ENCODE results near the gene CRIP3. TPM values are rescaled to one million over a fixed set of nuclear protein-coding genes. Genes with fewer than 3 reads are reported as not detected.

CRIP3 gene
- total and polyA plus RNA-seq, 2 of the 13 experiments (the other 11 are each of a cell fraction or from before 2014, with no cell fraction given): 6.3 to 9.3 TPM

GRCh38 chr6:43274916-43275597 is 33.6 kb downstream of the CRIP3 start (continued):
- TF ChIP-seq MBNL3 (CRISPR knock-in tag; conservative IDR thresholded peaks at IDR 0.05): no peak
- TF ChIP-seq REPIN1 (CRISPR knock-in tag; IDR thresholded peaks at IDR 0.05; ENCODE audit: borderline replicate concordance, low read depth): peak; percentile 20; the same call in 1 of the 2 replicates
- TF ChIP-seq SALL1 (CRISPR knock-in tag; IDR thresholded peaks at IDR 0.05): peak; percentile 92
- TF ChIP-seq MEIS2 (CRISPR knock-in tag; IDR thresholded peaks at IDR 0.05): peak; percentile 84
- no peak for TF ChIP-seq ZNF180 (CRISPR knock-in tag; IDR thresholded peaks at IDR 0.05; ENCODE audit: borderline replicate concordance, low read depth)
- TF ChIP-seq KLF13 (CRISPR knock-in tag; IDR thresholded peaks at IDR 0.05): no peak
- TF ChIP-seq CREB3 (CRISPR knock-in tag; IDR thresholded peaks at IDR 0.05): no peak
- no peak for TF ChIP-seq CREM (IDR thresholded peaks at IDR 0.05)
- no peak for TF ChIP-seq CREM (CRISPR knock-in tag; IDR thresholded peaks at IDR 0.05)
- TF ChIP-seq ZNF883 (CRISPR knock-in tag; IDR thresholded peaks at IDR 0.05; ENCODE audit: not compliant biosample characterization): peak; percentile 81
- TF ChIP-seq U2AF1 (optimal IDR thresholded peaks at IDR 0.05; ENCODE audit: low read depth, low read length): no peak
- TF ChIP-seq ZBTB1 (CRISPR knock-in tag; IDR thresholded peaks at IDR 0.05; ENCODE audit: borderline replicate concordance): no peak
- TF ChIP-seq, protein P1, sequence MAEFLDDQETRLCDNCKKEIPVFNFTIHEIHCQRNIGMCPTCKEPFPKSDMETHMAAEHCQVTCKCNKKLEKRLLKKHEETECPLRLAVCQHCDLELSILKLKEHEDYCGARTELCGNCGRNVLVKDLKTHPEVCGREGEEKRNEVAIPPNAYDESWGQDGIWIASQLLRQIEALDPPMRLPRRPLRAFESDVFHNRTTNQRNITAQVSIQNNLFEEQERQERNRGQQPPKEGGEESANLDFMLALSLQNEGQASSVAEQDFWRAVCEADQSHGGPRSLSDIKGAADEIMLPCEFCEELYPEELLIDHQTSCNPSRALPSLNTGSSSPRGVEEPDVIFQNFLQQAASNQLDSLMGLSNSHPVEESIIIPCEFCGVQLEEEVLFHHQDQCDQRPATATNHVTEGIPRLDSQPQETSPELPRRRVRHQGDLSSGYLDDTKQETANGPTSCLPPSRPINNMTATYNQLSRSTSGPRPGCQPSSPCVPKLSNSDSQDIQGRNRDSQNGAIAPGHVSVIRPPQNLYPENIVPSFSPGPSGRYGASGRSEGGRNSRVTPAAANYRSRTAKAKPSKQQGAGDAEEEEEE (CRISPR knock-in tag; IDR thresholded peaks at IDR 0.05; ENCODE audit: borderline replicate concordance): peak; percentile 75; the same call in 1 of the 2 replicates
- 0 out of 2 replicates have a peak, but pooled peaks have one; percentile 48 for TF ChIP-seq SMAD3 (CRISPR knock-in tag; IDR thresholded peaks at IDR 0.05)
- no peak for TF ChIP-seq ZNF33A (CRISPR knock-in tag; IDR thresholded peaks at IDR 0.05; ENCODE audit: borderline replicate concordance)
- TF ChIP-seq ZNF615 (CRISPR knock-in tag; IDR thresholded peaks at IDR 0.05; ENCODE audit: borderline replicate concordance): no peak
- 0 out of 2 replicates have a peak, but pooled peaks have one; percentile 60 for TF ChIP-seq AHR (CRISPR knock-in tag; IDR thresholded peaks at IDR 0.05)
- TF ChIP-seq, protein P2, sequence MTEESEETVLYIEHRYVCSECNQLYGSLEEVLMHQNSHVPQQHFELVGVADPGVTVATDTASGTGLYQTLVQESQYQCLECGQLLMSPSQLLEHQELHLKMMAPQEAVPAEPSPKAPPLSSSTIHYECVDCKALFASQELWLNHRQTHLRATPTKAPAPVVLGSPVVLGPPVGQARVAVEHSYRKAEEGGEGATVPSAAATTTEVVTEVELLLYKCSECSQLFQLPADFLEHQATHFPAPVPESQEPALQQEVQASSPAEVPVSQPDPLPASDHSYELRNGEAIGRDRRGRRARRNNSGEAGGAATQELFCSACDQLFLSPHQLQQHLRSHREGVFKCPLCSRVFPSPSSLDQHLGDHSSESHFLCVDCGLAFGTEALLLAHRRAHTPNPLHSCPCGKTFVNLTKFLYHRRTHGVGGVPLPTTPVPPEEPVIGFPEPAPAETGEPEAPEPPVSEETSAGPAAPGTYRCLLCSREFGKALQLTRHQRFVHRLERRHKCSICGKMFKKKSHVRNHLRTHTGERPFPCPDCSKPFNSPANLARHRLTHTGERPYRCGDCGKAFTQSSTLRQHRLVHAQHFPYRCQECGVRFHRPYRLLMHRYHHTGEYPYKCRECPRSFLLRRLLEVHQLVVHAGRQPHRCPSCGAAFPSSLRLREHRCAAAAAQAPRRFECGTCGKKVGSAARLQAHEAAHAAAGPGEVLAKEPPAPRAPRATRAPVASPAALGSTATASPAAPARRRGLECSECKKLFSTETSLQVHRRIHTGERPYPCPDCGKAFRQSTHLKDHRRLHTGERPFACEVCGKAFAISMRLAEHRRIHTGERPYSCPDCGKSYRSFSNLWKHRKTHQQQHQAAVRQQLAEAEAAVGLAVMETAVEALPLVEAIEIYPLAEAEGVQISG (CRISPR knock-in tag; IDR thresholded peaks at IDR 0.05): peak; percentile 81
- TF ChIP-seq TOE1 (CRISPR knock-in tag; IDR thresholded peaks at IDR 0.05): no peak
- TF ChIP-seq KLF9 (CRISPR knock-in tag; IDR thresholded peaks at IDR 0.05; ENCODE audit: low read depth): no peak; the same call in 1 of the 2 replicates
- no peak for TF ChIP-seq RCOR2 (CRISPR knock-in tag; IDR thresholded peaks at IDR 0.05)
- TF ChIP-seq ZNF766 (CRISPR knock-in tag; IDR thresholded peaks at IDR 0.05; ENCODE audit: borderline replicate concordance): no peak; the same call in 1 of the 2 replicates
- TF ChIP-seq MTF1 (CRISPR knock-in tag; IDR thresholded peaks at IDR 0.05): no peak
- 0 out of 2 replicates have a peak, but pooled peaks have one; percentile 30 for TF ChIP-seq ZNF224 (CRISPR knock-in tag; IDR thresholded peaks at IDR 0.05)
- peak; percentile 83; the same call in 1 of the 2 replicates for TF ChIP-seq BORCS8-MEF2B (CRISPR knock-in tag; IDR thresholded peaks at IDR 0.05)
- TF ChIP-seq IRF2 (CRISPR knock-in tag; IDR thresholded peaks at IDR 0.05): peak; percentile 71; the same call in 1 of the 2 replicates
- TF ChIP-seq STAG1 (CRISPR knock-in tag; IDR thresholded peaks at IDR 0.05): no peak
